Panc1 (cell line): ENCODE data around the gene BNC1.

ENCODE experiments used
- CTCF ChIP-seq: fragments of 450-650 bp; IDR thresholded peaks from 2 replicates; pipeline ENCODE4 v1.5.1; 2017; ENCODE audit warnings: mild to moderate bottlenecking
- POLR2AphosphoS5 ChIP-seq: IDR thresholded peaks from 2 replicates; pipeline ENCODE4 v1.6.1; 2012; ENCODE audit warnings: mild to moderate bottlenecking, low read depth, low read length, moderate library complexity
- REST ChIP-seq, 2 experiments: IDR thresholded peaks; 2 replicates each; pipeline ENCODE4 v1.6.1; 2011 to 2012; ENCODE audit warnings: low read depth in 2 of 2, control low read depth in 1 of 2, low read length in 1 of 2, mild to moderate bottlenecking in 1 of 2, moderate library complexity in 1 of 2; ENCODE audit not compliant: insufficient read depth in 1 of 2
- SIN3A ChIP-seq: IDR thresholded peaks from 2 replicates; pipeline ENCODE4 v1.6.1; 2012; ENCODE audit warnings: low read depth, mild to moderate bottlenecking, low read length, moderate library complexity, borderline replicate concordance; ENCODE audit not compliant: insufficient read depth
- TCF7L2 ChIP-seq: IDR thresholded peaks from 2 replicates; pipeline ENCODE4 v1.6.1; 2011; ENCODE audit warnings: mild to moderate bottlenecking, low read depth, low read length, inconsistent platforms

- no peak for TF ChIP-seq CTCF
- no peak for TF ChIP-seq REST (IDR thresholded peaks at IDR 0.05; ENCODE audit: insufficient read depth in 1 of 2, low read depth in 2 of 2, low read length in 1 of 2)
- no peak for TF ChIP-seq TCF7L2
- TF ChIP-seq POLR2AphosphoS5: no peak
- TF ChIP-seq SIN3A: no peak
Measured at GRCh38 chr15:83290236-83290635, 5.8 kb upstream of the BNC1 start.
